GM23338 (cell line): ENCODE measurements around the gene SELENOW.
"Not testable (repeated sequence)": the region's sequence is repeated elsewhere in the genome, so short reads cannot be mapped to it uniquely, and the experiment has no call there.

Experiments used
- CREB1 ChIP-seq: fragments of 250-450 bp; sonication (Bioruptor Pico); IDR thresholded peaks from 2 replicates; pipeline ENCODE4 v1.5.0; 2020; ENCODE audit warnings: low read depth, mild to moderate bottlenecking, moderate library complexity
- EZH2 ChIP-seq: fragments of 200-600 bp; sonication (generic); IDR thresholded peaks from one replicate; pipeline ENCODE4 v1.8.0; 2017; ENCODE audit warnings: antibody characterized with exemption, mild to moderate bottlenecking, low read depth; ENCODE audit not compliant: unreplicated experiment
- EZH2phosphoT487 ChIP-seq: fragments of 200-600 bp; sonication (generic); IDR thresholded peaks from one replicate; pipeline ENCODE4 v1.8.1; 2018; ENCODE audit warnings: antibody characterized with exemption; ENCODE audit not compliant: unreplicated experiment
- JUNB ChIP-seq: IDR thresholded peaks from one replicate; pipeline ENCODE4 v1.6.1; 2016; ENCODE audit warnings: antibody characterized with exemption; ENCODE audit not compliant: unreplicated experiment
- NANOG ChIP-seq: IDR thresholded peaks from 2 replicates; pipeline ENCODE4 v1.6.1; 2016; ENCODE audit warnings: antibody characterized with exemption, borderline replicate concordance
- POLR2AphosphoS5 ChIP-seq: IDR thresholded peaks from 2 replicates; pipeline ENCODE4 v1.6.1; 2016; ENCODE audit warnings: antibody characterized with exemption, low read depth
- STAT1 ChIP-seq: IDR thresholded peaks from one replicate; pipeline ENCODE4 v1.6.1; 2016; ENCODE audit warnings: antibody characterized with exemption; ENCODE audit not compliant: unreplicated experiment
- ZNF114 ChIP-seq: fragments of 250-450 bp; sonication (Bioruptor Pico); IDR thresholded peaks from 2 replicates; pipeline ENCODE4 v1.5.0; 2020; ENCODE audit warnings: mild to moderate bottlenecking, moderate library complexity
- TF ChIP-seq, protein P1 (sequence below), 2 experiments: fragments of 200-600 bp in 1 of 2; sonication (generic) in 1 of 2; conservative IDR thresholded peaks; 2 replicates each; pipeline versions ENCODE4 v1.5.1 to v1.6.1; 2016 to 2017; ENCODE audit warnings: antibody characterized with exemption in 2 of 2, low read depth in 2 of 2, mild to moderate bottlenecking in 2 of 2, moderate library complexity in 1 of 2
- TF ChIP-seq, protein P2 (sequence below): IDR thresholded peaks from one replicate; pipeline ENCODE4 v1.6.1; 2018; ENCODE audit warnings: antibody characterized with exemption; ENCODE audit not compliant: unreplicated experiment
- TF ChIP-seq, protein P3 (sequence below): fragments of 250-450 bp; sonication (Bioruptor Pico); IDR thresholded peaks from 2 replicates; pipeline ENCODE4 v1.5.0; 2020; ENCODE audit warnings: mild to moderate bottlenecking, moderate library complexity
- TF ChIP-seq, protein P4 (sequence below): IDR thresholded peaks from 2 replicates; pipeline ENCODE4 v1.6.1; 2016; ENCODE audit warnings: antibody characterized with exemption

DNA sequence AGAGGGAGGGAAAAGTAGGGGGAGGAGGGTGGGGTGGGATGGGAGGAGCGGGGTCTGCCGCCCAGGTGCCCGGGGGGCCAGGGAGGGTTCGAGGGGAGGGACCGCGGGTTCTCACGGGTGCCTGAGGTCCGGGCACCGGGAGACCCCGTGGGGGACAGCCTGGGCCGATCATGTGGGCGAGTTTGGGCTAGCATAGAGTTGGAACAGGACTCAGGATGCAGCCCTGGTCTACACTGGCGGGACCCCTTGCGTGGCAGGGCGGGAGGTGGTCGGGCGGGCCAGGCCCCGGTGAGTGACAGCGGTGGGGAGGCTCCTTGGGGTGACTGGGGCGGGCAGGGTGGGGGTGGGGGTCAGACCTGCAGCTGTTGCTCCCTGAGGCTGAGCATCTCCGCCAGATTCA is 24.6 kb downstream of the SELENOW start:
- TF ChIP-seq, protein P1, sequence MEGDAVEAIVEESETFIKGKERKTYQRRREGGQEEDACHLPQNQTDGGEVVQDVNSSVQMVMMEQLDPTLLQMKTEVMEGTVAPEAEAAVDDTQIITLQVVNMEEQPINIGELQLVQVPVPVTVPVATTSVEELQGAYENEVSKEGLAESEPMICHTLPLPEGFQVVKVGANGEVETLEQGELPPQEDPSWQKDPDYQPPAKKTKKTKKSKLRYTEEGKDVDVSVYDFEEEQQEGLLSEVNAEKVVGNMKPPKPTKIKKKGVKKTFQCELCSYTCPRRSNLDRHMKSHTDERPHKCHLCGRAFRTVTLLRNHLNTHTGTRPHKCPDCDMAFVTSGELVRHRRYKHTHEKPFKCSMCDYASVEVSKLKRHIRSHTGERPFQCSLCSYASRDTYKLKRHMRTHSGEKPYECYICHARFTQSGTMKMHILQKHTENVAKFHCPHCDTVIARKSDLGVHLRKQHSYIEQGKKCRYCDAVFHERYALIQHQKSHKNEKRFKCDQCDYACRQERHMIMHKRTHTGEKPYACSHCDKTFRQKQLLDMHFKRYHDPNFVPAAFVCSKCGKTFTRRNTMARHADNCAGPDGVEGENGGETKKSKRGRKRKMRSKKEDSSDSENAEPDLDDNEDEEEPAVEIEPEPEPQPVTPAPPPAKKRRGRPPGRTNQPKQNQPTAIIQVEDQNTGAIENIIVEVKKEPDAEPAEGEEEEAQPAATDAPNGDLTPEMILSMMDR (conservative IDR thresholded peaks at IDR 0.05; ENCODE audit: low read depth in 2 of 2) = not testable (repeated sequence)
- not testable (repeated sequence) for TF ChIP-seq POLR2AphosphoS5; EZH2; JUNB; EZH2phosphoT487; STAT1; CREB1; NANOG; ZNF114 (CRISPR knock-in tag)
- TF ChIP-seq, protein P2, sequence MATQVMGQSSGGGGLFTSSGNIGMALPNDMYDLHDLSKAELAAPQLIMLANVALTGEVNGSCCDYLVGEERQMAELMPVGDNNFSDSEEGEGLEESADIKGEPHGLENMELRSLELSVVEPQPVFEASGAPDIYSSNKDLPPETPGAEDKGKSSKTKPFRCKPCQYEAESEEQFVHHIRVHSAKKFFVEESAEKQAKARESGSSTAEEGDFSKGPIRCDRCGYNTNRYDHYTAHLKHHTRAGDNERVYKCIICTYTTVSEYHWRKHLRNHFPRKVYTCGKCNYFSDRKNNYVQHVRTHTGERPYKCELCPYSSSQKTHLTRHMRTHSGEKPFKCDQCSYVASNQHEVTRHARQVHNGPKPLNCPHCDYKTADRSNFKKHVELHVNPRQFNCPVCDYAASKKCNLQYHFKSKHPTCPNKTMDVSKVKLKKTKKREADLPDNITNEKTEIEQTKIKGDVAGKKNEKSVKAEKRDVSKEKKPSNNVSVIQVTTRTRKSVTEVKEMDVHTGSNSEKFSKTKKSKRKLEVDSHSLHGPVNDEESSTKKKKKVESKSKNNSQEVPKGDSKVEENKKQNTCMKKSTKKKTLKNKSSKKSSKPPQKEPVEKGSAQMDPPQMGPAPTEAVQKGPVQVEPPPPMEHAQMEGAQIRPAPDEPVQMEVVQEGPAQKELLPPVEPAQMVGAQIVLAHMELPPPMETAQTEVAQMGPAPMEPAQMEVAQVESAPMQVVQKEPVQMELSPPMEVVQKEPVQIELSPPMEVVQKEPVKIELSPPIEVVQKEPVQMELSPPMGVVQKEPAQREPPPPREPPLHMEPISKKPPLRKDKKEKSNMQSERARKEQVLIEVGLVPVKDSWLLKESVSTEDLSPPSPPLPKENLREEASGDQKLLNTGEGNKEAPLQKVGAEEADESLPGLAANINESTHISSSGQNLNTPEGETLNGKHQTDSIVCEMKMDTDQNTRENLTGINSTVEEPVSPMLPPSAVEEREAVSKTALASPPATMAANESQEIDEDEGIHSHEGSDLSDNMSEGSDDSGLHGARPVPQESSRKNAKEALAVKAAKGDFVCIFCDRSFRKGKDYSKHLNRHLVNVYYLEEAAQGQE = not testable (repeated sequence)
- TF ChIP-seq, protein P3, sequence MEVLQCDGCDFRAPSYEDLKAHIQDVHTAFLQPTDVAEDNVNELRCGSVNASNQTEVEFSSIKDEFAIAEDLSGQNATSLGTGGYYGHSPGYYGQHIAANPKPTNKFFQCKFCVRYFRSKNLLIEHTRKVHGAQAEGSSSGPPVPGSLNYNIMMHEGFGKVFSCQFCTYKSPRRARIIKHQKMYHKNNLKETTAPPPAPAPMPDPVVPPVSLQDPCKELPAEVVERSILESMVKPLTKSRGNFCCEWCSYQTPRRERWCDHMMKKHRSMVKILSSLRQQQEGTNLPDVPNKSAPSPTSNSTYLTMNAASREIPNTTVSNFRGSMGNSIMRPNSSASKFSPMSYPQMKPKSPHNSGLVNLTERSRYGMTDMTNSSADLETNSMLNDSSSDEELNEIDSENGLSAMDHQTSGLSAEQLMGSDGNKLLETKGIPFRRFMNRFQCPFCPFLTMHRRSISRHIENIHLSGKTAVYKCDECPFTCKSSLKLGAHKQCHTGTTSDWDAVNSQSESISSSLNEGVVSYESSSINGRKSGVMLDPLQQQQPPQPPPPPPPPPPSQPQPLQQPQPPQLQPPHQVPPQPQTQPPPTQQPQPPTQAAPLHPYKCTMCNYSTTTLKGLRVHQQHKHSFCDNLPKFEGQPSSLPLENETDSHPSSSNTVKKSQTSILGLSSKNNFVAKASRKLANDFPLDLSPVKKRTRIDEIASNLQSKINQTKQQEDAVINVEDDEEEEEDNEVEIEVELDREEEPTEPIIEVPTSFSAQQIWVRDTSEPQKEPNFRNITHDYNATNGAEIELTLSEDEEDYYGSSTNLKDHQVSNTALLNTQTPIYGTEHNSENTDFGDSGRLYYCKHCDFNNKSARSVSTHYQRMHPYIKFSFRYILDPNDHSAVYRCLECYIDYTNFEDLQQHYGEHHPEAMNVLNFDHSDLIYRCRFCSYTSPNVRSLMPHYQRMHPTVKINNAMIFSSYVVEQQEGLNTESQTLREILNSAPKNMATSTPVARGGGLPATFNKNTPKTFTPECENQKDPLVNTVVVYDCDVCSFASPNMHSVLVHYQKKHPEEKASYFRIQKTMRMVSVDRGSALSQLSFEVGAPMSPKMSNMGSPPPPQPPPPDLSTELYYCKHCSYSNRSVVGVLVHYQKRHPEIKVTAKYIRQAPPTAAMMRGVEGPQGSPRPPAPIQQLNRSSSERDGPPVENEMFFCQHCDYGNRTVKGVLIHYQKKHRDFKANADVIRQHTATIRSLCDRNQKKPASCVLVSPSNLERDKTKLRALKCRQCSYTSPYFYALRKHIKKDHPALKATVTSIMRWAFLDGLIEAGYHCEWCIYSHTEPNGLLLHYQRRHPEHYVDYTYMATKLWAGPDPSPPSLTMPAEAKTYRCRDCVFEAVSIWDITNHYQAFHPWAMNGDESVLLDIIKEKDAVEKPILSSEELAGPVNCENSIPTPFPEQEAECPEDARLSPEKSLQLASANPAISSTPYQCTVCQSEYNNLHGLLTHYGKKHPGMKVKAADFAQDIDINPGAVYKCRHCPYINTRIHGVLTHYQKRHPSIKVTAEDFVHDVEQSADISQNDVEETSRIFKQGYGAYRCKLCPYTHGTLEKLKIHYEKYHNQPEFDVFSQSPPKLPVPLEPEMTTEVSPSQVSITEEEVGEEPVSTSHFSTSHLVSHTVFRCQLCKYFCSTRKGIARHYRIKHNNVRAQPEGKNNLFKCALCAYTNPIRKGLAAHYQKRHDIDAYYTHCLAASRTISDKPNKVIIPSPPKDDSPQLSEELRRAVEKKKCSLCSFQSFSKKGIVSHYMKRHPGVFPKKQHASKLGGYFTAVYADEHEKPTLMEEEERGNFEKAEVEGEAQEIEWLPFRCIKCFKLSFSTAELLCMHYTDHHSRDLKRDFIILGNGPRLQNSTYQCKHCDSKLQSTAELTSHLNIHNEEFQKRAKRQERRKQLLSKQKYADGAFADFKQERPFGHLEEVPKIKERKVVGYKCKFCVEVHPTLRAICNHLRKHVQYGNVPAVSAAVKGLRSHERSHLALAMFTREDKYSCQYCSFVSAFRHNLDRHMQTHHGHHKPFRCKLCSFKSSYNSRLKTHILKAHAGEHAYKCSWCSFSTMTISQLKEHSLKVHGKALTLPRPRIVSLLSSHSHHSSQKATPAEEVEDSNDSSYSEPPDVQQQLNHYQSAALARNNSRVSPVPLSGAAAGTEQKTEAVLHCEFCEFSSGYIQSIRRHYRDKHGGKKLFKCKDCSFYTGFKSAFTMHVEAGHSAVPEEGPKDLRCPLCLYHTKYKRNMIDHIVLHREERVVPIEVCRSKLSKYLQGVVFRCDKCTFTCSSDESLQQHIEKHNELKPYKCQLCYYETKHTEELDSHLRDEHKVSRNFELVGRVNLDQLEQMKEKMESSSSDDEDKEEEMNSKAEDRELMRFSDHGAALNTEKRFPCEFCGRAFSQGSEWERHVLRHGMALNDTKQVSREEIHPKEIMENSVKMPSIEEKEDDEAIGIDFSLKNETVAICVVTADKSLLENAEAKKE (CRISPR knock-in tag) = not testable (repeated sequence)
- TF ChIP-seq, protein P4, sequence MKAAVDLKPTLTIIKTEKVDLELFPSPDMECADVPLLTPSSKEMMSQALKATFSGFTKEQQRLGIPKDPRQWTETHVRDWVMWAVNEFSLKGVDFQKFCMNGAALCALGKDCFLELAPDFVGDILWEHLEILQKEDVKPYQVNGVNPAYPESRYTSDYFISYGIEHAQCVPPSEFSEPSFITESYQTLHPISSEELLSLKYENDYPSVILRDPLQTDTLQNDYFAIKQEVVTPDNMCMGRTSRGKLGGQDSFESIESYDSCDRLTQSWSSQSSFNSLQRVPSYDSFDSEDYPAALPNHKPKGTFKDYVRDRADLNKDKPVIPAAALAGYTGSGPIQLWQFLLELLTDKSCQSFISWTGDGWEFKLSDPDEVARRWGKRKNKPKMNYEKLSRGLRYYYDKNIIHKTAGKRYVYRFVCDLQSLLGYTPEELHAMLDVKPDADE = not testable (repeated sequence)
